Cardiac ventricle fibroblast (primary cell): Measurements from ENCODE around the gene TMEM263. TPM values are rescaled to one million over a fixed set of nuclear protein-coding genes. Genes with fewer than 3 reads are reported as not detected.

Experiments used
- total RNA-seq: library from RNA; depleted of rRNA; stranded (reverse); fragments of >200 nt; gene quantifications from 2 replicates; pipeline ENCODE4 v1.2.3, GENCODE V29; 2015

Gene TMEM263
- total RNA-seq, result 86.9 and 100 TPM in 2 replicates

GRCh38 chr12:106955377-106956047, at the start of gene TMEM263:
TSS of gene TMEM263 (plus strand) at chr12:106955907. CDS start at chr12:106967117, 11,210 bp downstream.

GRCh38 chr12:106986625-106987389, 31.1 kb downstream of the TMEM263 start, which contains the start of gene MTERF2:
TSS of gene MTERF2 (minus strand) at chr12:106987146. CDS start at chr12:106978714, 8,432 bp downstream.

Other genes starting within 250 kb of the TMEM263 start
- gene RIC8B, start 181.2 kb upstream of the TMEM263 start, total RNA-seq, result 6.0 and 9.7 TPM in 2 replicates
- gene MTERF2, start 31.2 kb downstream of the TMEM263 start, total RNA-seq, result 2.7 and 4.0 TPM in 2 replicates
- gene CRY1, start 137.6 kb downstream of the TMEM263 start, total RNA-seq, result 5.8 and 9.5 TPM in 2 replicates